Bronchial epithelial cell (primary cell): ENCODE measurements around the gene EIF1AD. TPM values are rescaled to one million over a fixed set of nuclear protein-coding genes. Genes with fewer than 3 reads are reported as not detected.
"Not testable (repeated sequence)": the region's sequence is repeated elsewhere in the genome, so short reads cannot be mapped to it uniquely, and the experiment has no call there.

ENCODE experiments used
- DNase-seq: peaks from one replicate; pipeline ENCODE4 v3.0.0-alpha.2; 2010; ENCODE audit warnings: low read depth
- FAIRE-seq: peaks from 2 replicates; lab custom pipeline; 2011; peaks lifted over from hg19 to GRCh38; lab: Jason Lieb, UNC
- H3K27me3 ChIP-seq: 2 replicates; pipeline ENCODE4 v1.5.1; 2011; ENCODE audit warnings: low read length; ENCODE audit not compliant: control insufficient read depth, insufficient read depth
- H3K36me3 ChIP-seq: 2 replicates; pipeline ENCODE4 v1.5.1; 2011; ENCODE audit warnings: low read length; ENCODE audit not compliant: control insufficient read depth, insufficient read depth
- H3K4me3 ChIP-seq: 2 replicates; pipeline ENCODE4 v1.5.1; 2011; ENCODE audit warnings: mild to moderate bottlenecking, low read depth, low read length, control low read depth
- CTCF ChIP-seq: IDR thresholded peaks from 2 replicates; pipeline ENCODE4 v1.5.1; 2011; ENCODE audit warnings: mild to moderate bottlenecking, moderate library complexity, low read length, control low read depth, inconsistent platforms; ENCODE audit not compliant: insufficient read depth, severe bottlenecking
- total RNA-seq: library from RNA; depleted of rRNA; stranded (reverse); fragments of >200 nt; gene quantifications from 2 replicates; pipeline ENCODE4 v1.2.1, GENCODE V29; 2014

The EIF1AD gene
- total RNA-seq, 1 donor from 2014 or later, result 44.5 TPM

GRCh38 chr11:65958774-65959420, 43.1 kb downstream of the EIF1AD start:
- TF ChIP-seq CTCF, result no peak
- no peaks in the 10 kb centered on the region for H3K27me3 ChIP-seq
- FAIRE-seq, result no peak
- no peak for DNase-seq
- H3K36me3 ChIP-seq, result peaks cover 2% of the 10 kb centered on the region
- H3K4me3 ChIP-seq, result no peak overlapping the region

GRCh38 chr11:65958291-65958690, 43.7 kb downstream of the EIF1AD start:
- Histone ChIP-seq H3K27me3 (no peaks in the 10 kb centered on the region), H3K4me3 (no peak overlapping the region), H3K36me3 (no peaks in the 10 kb centered on the region)
- no peak for DNase-seq
- no peak for TF ChIP-seq CTCF
- no peak for FAIRE-seq

GRCh38 chr11:65954771-65955170, 47.2 kb downstream of the EIF1AD start:
- H3K27me3 ChIP-seq, result no peaks in the 10 kb centered on the region
- TF ChIP-seq CTCF, result no peak
- peak; percentile 86 for DNase-seq
- no peak overlapping the region for H3K4me3 ChIP-seq
- no peak for FAIRE-seq
- no peaks in the 10 kb centered on the region for H3K36me3 ChIP-seq

- DNase-seq, result no peak
- Histone ChIP-seq H3K27me3 (no peaks in the 10 kb centered on the region), H3K4me3 (no peak overlapping the region), H3K36me3 (no peaks in the 10 kb centered on the region)
- no peak for FAIRE-seq
- no peak for TF ChIP-seq CTCF
Observed at GRCh38 chr11:65953471-65953870, 48.5 kb downstream of the EIF1AD start.

- FAIRE-seq (peak; percentile 75), DNase-seq (peak; percentile 58)
- Histone ChIP-seq H3K27me3 (no peaks in the 10 kb centered on the region), H3K36me3 (no peaks in the 10 kb centered on the region), H3K4me3 (no peak overlapping the region)
- TF ChIP-seq CTCF, result no peak
Observed at GRCh38 chr11:65952052-65952521, 49.9 kb downstream of the EIF1AD start.

- peak; percentile 71 for DNase-seq
- H3K27me3 ChIP-seq, H3K36me3 ChIP-seq, H3K4me3 ChIP-seq, FAIRE-seq: not testable (repeated sequence)
Observed at GRCh38 chr11:65951641-65952040, 50.3 kb downstream of the EIF1AD start.

GRCh38 chr11:65950711-65951110, 51.2 kb downstream of the EIF1AD start:
- H3K36me3 ChIP-seq, H3K27me3 ChIP-seq, FAIRE-seq, DNase-seq, H3K4me3 ChIP-seq: not testable (repeated sequence)
